Coronary artery (tissue), 2 donors: ENCODE measurements around the gene DIP2B.
A peak's percentile ranks its signal among the peaks of the same experiment; 100 is the strongest.

Experiments used
- DNase-seq: peaks from one replicate; pipeline ENCODE4 v3.0.0-alpha.2; 2017; ENCODE audit warnings: low spot score
- H3K27ac ChIP-seq, 2 donors: fragments of 200-600 bp; sonication (generic); one replicate each; pipeline ENCODE4 v1.5.1; 2016 to 2019
- H3K4me3 ChIP-seq: fragments of 200-600 bp; sonication (generic); 2 replicates; pipeline ENCODE4 v1.5.1; 2016; ENCODE audit warnings: mild to moderate bottlenecking, moderate library complexity
- CTCF ChIP-seq: fragments of 200-600 bp; sonication (generic); IDR thresholded peaks from one replicate; pipeline ENCODE4 v1.5.1; 2019; ENCODE audit warnings: antibody characterized with exemption

DIP2B gene

GRCh38 chr12:50508414-50508813, 3.6 kb downstream of the DIP2B start:
- Histone ChIP-seq H3K4me3 (no peak overlapping the region), H3K27ac (no peak overlapping the region)
- TF ChIP-seq CTCF, result no peak
- DNase-seq, result no peak

DNA sequence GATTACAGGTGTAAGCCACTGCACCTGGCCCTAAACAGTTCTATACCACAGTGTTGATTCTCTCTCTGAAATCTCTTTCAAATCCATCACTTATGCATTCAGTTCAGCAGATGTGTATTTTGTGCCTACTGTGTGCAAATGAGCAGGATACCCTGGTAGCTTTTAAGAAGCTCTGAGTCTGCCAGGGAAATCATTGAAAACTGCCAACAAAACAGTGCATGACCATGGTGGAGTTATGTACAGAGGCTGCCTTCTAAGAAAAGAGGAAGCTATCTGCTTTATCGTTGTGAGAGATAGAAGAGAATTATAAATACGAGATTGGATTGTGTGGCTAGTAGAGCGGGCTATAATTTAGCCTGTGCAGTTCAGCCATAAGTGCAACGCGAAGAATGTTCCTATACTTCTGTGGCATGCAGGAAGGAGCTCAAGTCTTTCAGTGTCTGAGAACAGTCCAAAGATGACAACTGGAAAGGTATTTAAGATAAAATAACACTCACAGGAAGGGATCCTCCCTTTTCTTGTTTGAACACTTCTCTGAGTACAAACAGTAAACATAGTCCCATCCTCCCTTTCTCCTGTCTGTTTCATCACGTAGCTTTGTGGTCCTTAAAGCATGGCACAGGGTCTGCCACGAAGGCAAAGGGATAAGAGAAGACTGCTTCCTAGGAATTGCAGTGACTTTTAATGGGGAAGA, 4.3 kb downstream of the DIP2B start:
- no peak for DNase-seq
- no peak overlapping the region for H3K4me3 ChIP-seq
- no peak overlapping the region for H3K27ac ChIP-seq

DNA sequence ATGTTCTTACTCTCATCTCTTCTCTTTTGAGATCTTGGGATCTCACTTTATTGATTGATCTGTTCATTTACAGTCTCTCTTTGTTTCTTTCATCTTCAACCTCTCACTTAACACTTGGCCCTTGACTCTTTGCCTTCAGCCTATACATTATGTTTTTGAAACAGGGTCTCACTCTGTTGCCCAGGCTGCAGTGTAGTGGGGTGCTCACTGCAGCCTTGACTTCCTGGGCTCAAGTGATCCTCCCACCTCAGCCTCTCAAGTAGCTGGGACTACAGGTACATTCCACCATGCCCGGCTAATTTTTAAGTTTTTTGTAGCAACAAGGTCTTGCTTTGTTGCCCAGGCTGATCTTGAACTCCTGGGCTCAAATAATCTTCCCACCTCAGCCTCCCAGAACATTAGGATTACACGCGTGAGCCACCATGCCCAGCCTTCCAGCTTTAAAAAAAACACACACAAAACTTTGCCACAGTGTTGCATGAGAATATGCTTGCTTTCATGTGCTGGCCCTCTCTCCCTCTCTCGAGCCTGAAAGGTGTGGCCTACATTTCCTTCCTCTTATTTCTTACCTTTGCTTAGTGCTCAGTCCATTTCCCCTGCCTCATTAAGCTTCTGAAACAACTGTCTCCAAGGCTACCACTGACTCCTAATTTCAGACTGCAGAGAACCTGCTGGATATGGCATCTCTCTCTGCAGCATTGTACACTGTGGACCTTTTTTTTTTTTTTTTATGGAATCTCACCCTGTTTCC, 9.9 kb downstream of the DIP2B start:
- H3K4me3 ChIP-seq, result no peak overlapping the region
- DNase-seq, result no peak
- no peak for TF ChIP-seq CTCF
- H3K27ac ChIP-seq, result no peak overlapping the region

More for the DNA sequence above, 4.3 kb downstream of the DIP2B start:
- no peak for TF ChIP-seq CTCF

DNA sequence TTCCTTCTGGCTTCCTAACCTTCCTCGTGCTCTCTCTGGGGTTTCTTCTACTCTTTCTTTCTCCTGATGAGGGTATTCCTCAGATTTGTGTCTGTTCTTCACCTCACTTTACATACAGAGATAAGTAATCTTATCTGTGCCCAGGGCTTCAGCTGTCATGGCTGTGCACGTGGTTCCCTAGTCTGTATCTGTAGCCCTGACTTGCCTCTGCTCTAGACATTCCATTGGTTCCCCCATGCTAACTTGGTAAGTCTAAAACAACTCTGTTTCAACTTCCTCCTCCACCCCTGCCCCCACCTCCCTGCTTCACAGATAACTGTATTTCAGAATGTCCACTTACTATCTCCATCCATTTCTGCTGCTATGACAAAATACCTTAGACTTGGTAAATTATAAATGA, 10.8 kb downstream of the DIP2B start:
- no peak for DNase-seq
- H3K27ac ChIP-seq, result no peak overlapping the region
- no peak overlapping the region for H3K4me3 ChIP-seq
- TF ChIP-seq CTCF, result no peak

DNA sequence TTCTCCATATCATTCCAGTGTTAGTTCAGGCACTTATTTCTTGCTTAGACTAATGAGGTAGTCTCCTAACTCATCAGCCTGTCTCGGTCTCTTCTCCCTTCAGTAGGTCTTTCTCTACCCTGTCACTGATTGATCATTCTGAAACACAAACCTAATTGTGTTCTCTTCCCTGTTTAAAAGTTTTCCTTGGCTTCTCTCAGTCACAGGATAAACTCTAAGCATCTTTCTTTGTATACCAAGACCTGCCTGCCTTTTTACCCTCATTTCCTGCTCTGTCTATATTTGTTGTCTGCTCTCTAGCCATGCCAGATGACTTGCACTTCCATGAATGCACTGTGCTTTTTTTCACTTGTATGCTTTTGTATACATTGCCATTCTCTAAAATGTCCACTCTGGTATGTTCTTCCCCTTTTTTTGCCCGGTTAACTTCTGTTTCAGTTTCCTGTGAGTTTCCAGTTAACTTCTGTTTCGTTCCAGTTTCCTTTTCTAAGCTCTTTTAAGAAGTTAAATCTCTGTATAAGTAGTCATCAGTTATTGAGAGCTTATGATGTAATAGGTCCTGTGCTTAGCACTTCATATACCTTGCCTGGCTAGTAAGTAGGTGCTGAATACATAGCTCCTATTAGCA, 12.8 kb downstream of the DIP2B start:
- H3K27ac ChIP-seq, result peak overlapping the region in 1 of 2 donors; percentile 7
- H3K4me3 ChIP-seq, result no peak overlapping the region
- TF ChIP-seq CTCF, result no peak
- no peak for DNase-seq

- DNase-seq, result no peak
- Histone ChIP-seq H3K27ac (no peak overlapping the region), H3K4me3 (no peak overlapping the region)
- TF ChIP-seq CTCF, result no peak
These were observed 13.3 kb downstream of the DIP2B start for GRCh38 chr12:50518090-50518489.
